Vagina (tissue), 2 donors: ENCODE results near the gene FPR2. TPM values are rescaled to one million over a fixed set of nuclear protein-coding genes. Genes with fewer than 3 reads are reported as not detected.

ENCODE experiments used
- DNase-seq, 2 donors: peaks; one replicate each; pipeline ENCODE4 v3.0.0-alpha.2; 2017; ENCODE audit errors: extremely low spot score in 2 of 2
- H3K27ac ChIP-seq: fragments of 200-600 bp; sonication (generic); one replicate; pipeline ENCODE4 v1.5.1; 2019
- H3K27me3 ChIP-seq: fragments of 200-600 bp; sonication (generic); one replicate; pipeline ENCODE4 v1.5.1; 2019
- H3K36me3 ChIP-seq, 2 donors: fragments of 200-600 bp; sonication (generic); one replicate each; pipeline ENCODE4 v1.5.1; 2017 to 2019
- H3K4me1 ChIP-seq: fragments of 200-600 bp; sonication (generic); one replicate; pipeline ENCODE4 v1.5.1; 2019
- H3K4me3 ChIP-seq, 2 donors: fragments of 200-600 bp; sonication (generic); 1 replicate in 1 of 2; 2 replicates in 1 of 2; pipeline ENCODE4 v1.5.1; 2016 to 2019
- H3K9me3 ChIP-seq: fragments of 200-600 bp; sonication (generic); one replicate; pipeline ENCODE4 v1.5.1; 2019
- POLR2A ChIP-seq, 2 donors: fragments of 450-650 bp; IDR thresholded peaks; one replicate each; pipeline ENCODE4 v1.6.1; 2017; ENCODE audit warnings: antibody characterized with exemption in 2 of 2, mild to moderate bottlenecking in 2 of 2, moderate library complexity in 2 of 2
- POLR2AphosphoS5 ChIP-seq, 2 donors: sonication (generic); formaldehyde crosslinking; IDR thresholded peaks; one replicate each; pipeline ENCODE4 v1.9.0; 2017; ENCODE audit warnings: antibody characterized with exemption in 2 of 2, mild to moderate bottlenecking in 2 of 2, low read depth in 1 of 2; ENCODE audit not compliant: insufficient read depth in 1 of 2
- intact Hi-C: fragments of 100-400 bp; cut with DNase I; formaldehyde crosslinking; loops from one replicate; pipeline ENCODE4 v1.15.1; 2023
- total RNA-seq: library from RNA; depleted of rRNA; stranded (reverse); fragments of >200 nt; gene quantifications from one replicate; pipeline ENCODE4 v1.2.3, GENCODE V29; 2016
- TF ChIP-seq, protein P1 (sequence below), 3 experiments: fragments of 450-650 bp in 2 of 3; fragments of 200-600 bp in 1 of 3; sonication (generic) in 1 of 3; IDR thresholded peaks; one replicate each; pipeline ENCODE4 v1.5.1; 2017 to 2019; ENCODE audit warnings: antibody characterized with exemption in 3 of 3, mild to moderate bottlenecking in 2 of 3, moderate library complexity in 2 of 3

The FPR2 gene
- total RNA-seq, 1 donor from 2014 or later: not detected

DNA sequence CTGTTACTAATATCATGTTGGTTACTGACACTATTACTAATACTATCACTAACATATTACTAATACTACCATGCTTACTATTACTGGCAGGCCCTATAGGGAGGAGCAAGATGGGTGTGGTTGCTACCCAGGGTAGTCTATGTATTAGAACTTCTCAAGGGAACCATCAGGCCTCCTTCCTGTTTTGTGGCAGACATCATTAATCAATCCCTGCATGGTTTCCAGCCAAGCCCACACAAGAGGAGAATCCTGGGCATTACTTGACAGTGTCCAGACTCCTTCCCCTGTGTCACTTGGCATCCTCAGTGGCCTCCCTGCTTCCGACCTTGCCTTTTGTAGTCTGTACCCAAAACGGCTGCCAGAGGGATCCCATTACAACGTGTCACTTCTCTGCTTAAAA lies 46.1 kb upstream of the FPR2 start:
- no peak for DNase-seq
- Histone ChIP-seq H3K36me3 (no peaks in the 10 kb centered on the region), H3K9me3 (no peaks in the 10 kb centered on the region), H3K27ac (no peak overlapping the region), H3K4me3 (no peak overlapping the region), H3K4me1 (peaks cover 7% of the 10 kb centered on the region), H3K27me3 (peaks cover 4% of the 10 kb centered on the region)
- TF ChIP-seq, protein P1, sequence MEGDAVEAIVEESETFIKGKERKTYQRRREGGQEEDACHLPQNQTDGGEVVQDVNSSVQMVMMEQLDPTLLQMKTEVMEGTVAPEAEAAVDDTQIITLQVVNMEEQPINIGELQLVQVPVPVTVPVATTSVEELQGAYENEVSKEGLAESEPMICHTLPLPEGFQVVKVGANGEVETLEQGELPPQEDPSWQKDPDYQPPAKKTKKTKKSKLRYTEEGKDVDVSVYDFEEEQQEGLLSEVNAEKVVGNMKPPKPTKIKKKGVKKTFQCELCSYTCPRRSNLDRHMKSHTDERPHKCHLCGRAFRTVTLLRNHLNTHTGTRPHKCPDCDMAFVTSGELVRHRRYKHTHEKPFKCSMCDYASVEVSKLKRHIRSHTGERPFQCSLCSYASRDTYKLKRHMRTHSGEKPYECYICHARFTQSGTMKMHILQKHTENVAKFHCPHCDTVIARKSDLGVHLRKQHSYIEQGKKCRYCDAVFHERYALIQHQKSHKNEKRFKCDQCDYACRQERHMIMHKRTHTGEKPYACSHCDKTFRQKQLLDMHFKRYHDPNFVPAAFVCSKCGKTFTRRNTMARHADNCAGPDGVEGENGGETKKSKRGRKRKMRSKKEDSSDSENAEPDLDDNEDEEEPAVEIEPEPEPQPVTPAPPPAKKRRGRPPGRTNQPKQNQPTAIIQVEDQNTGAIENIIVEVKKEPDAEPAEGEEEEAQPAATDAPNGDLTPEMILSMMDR (IDR thresholded peaks at IDR 0.05): no peak
- TF ChIP-seq POLR2AphosphoS5 (IDR thresholded peaks at IDR 0.05; ENCODE audit: insufficient read depth in 1 of 2, low read depth in 1 of 2) (no peak), POLR2A (IDR thresholded peaks at IDR 0.05) (no peak)
- intact Hi-C loops: no loop called here

DNA sequence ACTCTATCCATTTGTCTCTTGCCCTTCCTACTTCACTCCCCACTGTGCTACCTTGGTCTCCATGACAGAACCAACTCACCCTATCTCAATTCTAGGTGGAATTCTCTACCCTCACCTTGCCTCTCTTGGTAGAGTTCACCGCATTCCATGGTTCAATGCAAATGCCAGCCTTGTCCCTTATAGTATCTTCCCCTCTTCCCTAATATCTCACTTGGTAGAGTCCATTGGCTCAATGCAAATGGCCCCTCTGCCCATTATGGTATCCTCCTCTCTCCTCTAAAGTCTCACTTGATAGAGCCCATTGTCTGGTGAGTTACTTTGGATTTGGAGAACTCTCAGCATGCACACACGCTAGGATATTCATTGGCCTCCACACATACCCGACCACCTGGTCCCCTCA lies 45.1 kb upstream of the FPR2 start:
- peaks cover 5% of the 10 kb centered on the region for H3K27me3 ChIP-seq
- no peak overlapping the region for H3K27ac ChIP-seq
- TF ChIP-seq POLR2A (IDR thresholded peaks at IDR 0.05) (no peak), POLR2AphosphoS5 (IDR thresholded peaks at IDR 0.05; ENCODE audit: insufficient read depth in 1 of 2, low read depth in 1 of 2) (no peak)
- TF ChIP-seq, protein P1 (IDR thresholded peaks at IDR 0.05): no peak
- no peaks in the 10 kb centered on the region for H3K9me3 ChIP-seq
- intact Hi-C loops: no loop called here
- no peak overlapping the region for H3K4me3 ChIP-seq
- no peaks in the 10 kb centered on the region for H3K36me3 ChIP-seq
- no peak for DNase-seq
- peaks cover 7% of the 10 kb centered on the region for H3K4me1 ChIP-seq

DNA sequence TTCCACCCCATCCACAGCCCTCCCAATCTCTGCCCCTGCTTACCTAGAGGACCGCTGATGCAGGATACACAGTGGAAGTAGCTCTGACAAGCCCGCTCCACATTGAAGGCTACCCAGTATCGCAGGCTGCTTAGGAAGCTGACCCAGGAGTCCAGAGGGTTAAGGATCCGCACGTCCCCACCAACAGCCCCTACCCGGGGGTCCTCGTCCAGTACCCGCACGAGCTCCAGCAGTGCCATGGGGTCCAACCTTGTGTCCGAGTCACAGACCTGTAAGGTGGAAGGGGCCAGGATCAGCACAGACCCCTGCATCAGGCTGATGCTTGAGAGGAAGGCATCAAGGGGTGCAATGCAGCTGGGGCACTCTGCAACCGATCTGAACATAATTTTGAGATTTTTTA lies 44.1 kb upstream of the FPR2 start:
- Histone ChIP-seq H3K27ac (no peak overlapping the region), H3K27me3 (peaks cover 5% of the 10 kb centered on the region), H3K4me3 (no peak overlapping the region), H3K36me3 (no peaks in the 10 kb centered on the region), H3K4me1 (peaks cover 7% of the 10 kb centered on the region), H3K9me3 (no peaks in the 10 kb centered on the region)
- intact Hi-C loops: no loop called here
- DNase-seq: no peak
- TF ChIP-seq POLR2A (IDR thresholded peaks at IDR 0.05) (no peak), POLR2AphosphoS5 (IDR thresholded peaks at IDR 0.05; ENCODE audit: insufficient read depth in 1 of 2, low read depth in 1 of 2) (no peak)
- TF ChIP-seq, protein P1 (IDR thresholded peaks at IDR 0.05): no peak

DNA sequence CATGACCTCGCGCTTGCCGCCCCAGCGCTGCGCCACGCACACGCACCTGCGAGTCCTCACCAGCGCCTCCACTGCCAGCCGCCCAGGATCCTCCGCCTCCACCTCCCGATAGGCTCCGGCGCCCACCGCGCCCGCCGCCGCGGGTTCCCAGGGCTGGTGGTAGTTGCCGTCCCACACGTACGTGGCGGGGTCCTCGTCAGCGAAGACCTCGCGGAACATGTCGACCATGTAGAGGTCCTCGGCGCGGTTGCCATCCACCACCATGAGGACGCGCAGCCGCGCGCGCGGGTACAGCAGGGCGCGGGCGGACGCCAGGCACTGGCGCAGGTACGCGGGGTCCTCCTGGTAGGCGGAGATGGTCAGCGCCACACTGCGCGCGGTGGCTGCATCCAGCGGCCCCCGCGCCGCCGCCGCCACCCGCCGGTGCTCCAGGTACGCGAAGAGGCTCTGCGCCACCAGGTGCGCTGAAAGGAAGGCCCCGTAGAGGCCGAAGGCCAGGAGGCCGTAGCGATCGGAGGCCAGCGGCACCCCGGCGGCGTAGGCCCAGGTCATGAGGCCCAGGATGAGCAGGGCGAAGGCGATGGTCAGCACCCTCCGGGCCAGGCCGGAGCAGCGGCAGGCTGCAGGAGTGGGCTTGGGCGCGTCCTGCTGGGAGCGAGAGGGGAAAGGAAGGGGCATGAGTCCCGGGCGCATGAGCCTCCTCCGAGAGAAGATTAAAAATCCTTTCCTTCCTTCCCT lies 41.6 kb upstream of the FPR2 start:
- peaks cover 10% of the 10 kb centered on the region for H3K4me1 ChIP-seq
- peaks cover 5% of the 10 kb centered on the region for H3K27me3 ChIP-seq
- no peaks in the 10 kb centered on the region for H3K36me3 ChIP-seq
- intact Hi-C loops: no loop called here
- H3K27ac ChIP-seq: no peak overlapping the region
- no peaks in the 10 kb centered on the region for H3K9me3 ChIP-seq
- TF ChIP-seq POLR2AphosphoS5 (IDR thresholded peaks at IDR 0.05; ENCODE audit: insufficient read depth in 1 of 2, low read depth in 1 of 2) (no peak), POLR2A (IDR thresholded peaks at IDR 0.05) (no peak)
- TF ChIP-seq, protein P1 (IDR thresholded peaks at IDR 0.05): no peak
- no peak for DNase-seq
- H3K4me3 ChIP-seq: peak overlapping the region; percentile 18 to 33

DNA sequence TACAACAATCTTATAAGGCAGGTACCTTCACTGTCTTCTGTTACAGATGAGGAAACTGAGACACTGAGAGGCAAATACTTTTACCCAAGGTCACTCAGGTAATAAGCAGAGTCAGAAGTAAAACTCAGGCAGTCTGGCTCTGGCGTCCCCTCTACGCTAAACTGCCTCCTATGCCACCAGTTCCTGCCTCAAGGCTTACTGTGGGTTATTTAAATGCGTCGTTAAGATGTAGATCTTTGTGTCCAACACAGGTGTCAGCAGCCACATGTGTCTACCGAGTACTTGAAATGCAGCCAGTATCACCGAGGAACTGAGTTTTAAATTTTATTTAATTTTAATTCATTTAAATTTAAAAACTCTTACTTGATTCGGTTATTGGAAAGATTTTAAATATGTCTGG lies 39.1 kb upstream of the FPR2 start:
- DNase-seq: no peak
- H3K9me3 ChIP-seq: no peaks in the 10 kb centered on the region
- H3K36me3 ChIP-seq: no peaks in the 10 kb centered on the region
- intact Hi-C loops: no loop called here
- H3K27ac ChIP-seq: no peak overlapping the region
- H3K4me3 ChIP-seq: no peak overlapping the region
- H3K27me3 ChIP-seq: peaks cover 5% of the 10 kb centered on the region
- TF ChIP-seq POLR2AphosphoS5 (IDR thresholded peaks at IDR 0.05; ENCODE audit: insufficient read depth in 1 of 2, low read depth in 1 of 2) (no peak), POLR2A (IDR thresholded peaks at IDR 0.05) (no peak)
- TF ChIP-seq, protein P1 (IDR thresholded peaks at IDR 0.05): no peak
- H3K4me1 ChIP-seq: peaks cover 22% of the 10 kb centered on the region
